Gastroesophageal sphincter (tissue), 4 donors: ENCODE results near the gene KCND3. TPM values are rescaled to one million over a fixed set of nuclear protein-coding genes. Genes with fewer than 3 reads are reported as not detected.

ENCODE experiments used
- ATAC-seq: fragments of 150-250 bp; one replicate; pipeline ENCODE4 v1.9.1; 2016; ENCODE audit warnings: mild to moderate bottlenecking, moderate library complexity
- H3K27ac ChIP-seq, 4 donors: fragments of 200-600 bp; sonication (generic) in 3 of 4; 1 replicate in 3 of 4; 2 replicates in 1 of 4; pipeline ENCODE4 v1.5.1; 2016 to 2019
- H3K27me3 ChIP-seq: fragments of 200-600 bp; sonication (generic); one replicate; pipeline ENCODE4 v1.5.1; 2019
- H3K36me3 ChIP-seq, 2 donors: fragments of 200-600 bp; sonication (generic); one replicate each; pipeline ENCODE4 v1.5.1; 2019; ENCODE audit warnings: control low read depth in 1 of 2
- H3K4me1 ChIP-seq, 3 donors: fragments of 200-600 bp; sonication (generic); 1 replicate in 2 of 3; 2 replicates in 1 of 3; pipeline ENCODE4 v1.5.1; 2016 to 2019; ENCODE audit warnings: control low read depth in 2 of 3
- H3K4me3 ChIP-seq, 2 donors: fragments of 200-600 bp; sonication (generic); one replicate each; pipeline ENCODE4 v1.5.1; 2019; ENCODE audit warnings: mild to moderate bottlenecking in 1 of 2, moderate library complexity in 1 of 2
- H3K9me3 ChIP-seq, 3 donors: fragments of 200-600 bp; sonication (generic); one replicate each; pipeline ENCODE4 v1.5.1; 2017 to 2019; ENCODE audit warnings: control low read depth in 2 of 3
- CTCF ChIP-seq, 4 experiments: fragments of 200-600 bp in 2 of 4; fragments of 450-650 bp in 2 of 4; sonication (generic) in 1 of 4; IDR thresholded peaks; one replicate each; pipeline ENCODE4 v1.5.1; 2017 to 2019; ENCODE audit warnings: antibody characterized with exemption in 4 of 4, mild to moderate bottlenecking in 2 of 4, moderate library complexity in 2 of 4
- EP300 ChIP-seq: sonication (generic); formaldehyde crosslinking; IDR thresholded peaks from one replicate; pipeline ENCODE4 v1.6.1; 2017; ENCODE audit warnings: antibody characterized with exemption, mild to moderate bottlenecking
- POLR2A ChIP-seq, 2 donors: fragments of 450-650 bp; IDR thresholded peaks; one replicate each; pipeline ENCODE4 v1.6.1; 2017; ENCODE audit warnings: antibody characterized with exemption in 2 of 2, mild to moderate bottlenecking in 2 of 2, moderate library complexity in 1 of 2
- POLR2AphosphoS5 ChIP-seq: sonication (generic); formaldehyde crosslinking; IDR thresholded peaks from one replicate; pipeline ENCODE4 v1.6.1; 2017; ENCODE audit warnings: antibody characterized with exemption
- WGBS, 2 donors: methylation state at CpG; one replicate each; pipeline ENCODE4 v1.1.5; 2018; ENCODE audit warnings: low coverage in 1 of 2; 5-methylcytosine and 5-hydroxymethylcytosine counted together
- total RNA-seq, 4 donors: library from RNA; depleted of rRNA; stranded (reverse); fragments of >200 nt; gene quantifications; one replicate each; pipeline ENCODE4 v1.1.0, GENCODE V29; 2016

The KCND3 gene
- total RNA-seq, 4 donors from 2014 or later, result 36.2 to 58.7 (median 57.4) TPM

DNA sequence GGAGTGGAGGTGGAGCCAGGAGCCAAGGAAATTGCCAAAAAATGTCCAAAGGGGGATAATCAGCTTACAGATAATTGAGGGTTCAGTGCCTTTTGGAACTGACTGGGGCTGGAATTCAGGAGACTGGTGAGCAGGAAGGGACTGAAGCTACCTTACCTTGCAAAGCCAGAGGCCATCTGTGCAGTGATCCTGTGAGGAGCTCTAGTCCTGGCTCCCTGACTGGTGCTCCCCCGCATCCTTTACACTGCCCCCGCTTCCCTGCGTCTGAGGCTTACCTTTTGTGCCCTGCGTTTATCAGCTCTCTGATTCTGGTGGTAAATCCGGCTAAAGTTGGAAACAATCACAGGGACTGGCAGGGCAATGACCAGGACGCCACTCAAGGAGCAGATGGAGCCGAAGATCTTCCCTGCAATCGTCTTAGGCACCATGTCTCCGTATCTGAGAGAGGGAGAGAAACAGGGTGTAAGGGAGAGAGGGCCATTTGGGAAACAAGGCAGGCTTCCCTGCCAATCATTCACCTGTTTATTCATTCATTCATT is 202.7 kb downstream of the KCND3 start:
- Histone ChIP-seq H3K4me1 (peaks cover 0 to 10% (median 3%) of the 10 kb centered on the region in 3 donors), H3K9me3 (no peaks in the 10 kb centered on the region), H3K36me3 (peaks cover 0 to 20% of the 10 kb centered on the region in 2 donors), H3K27ac (no peak overlapping the region), H3K27me3 (no peaks in the 10 kb centered on the region), H3K4me3 (no peak overlapping the region)
- TF ChIP-seq POLR2A (IDR thresholded peaks at IDR 0.05), result no peak
- TF ChIP-seq EP300, result no peak
- TF ChIP-seq POLR2AphosphoS5, result no peak
- TF ChIP-seq CTCF (IDR thresholded peaks at IDR 0.05), result no peak
- 83 to 94% methylated on average over 5 to 6 of the region's 9 CpGs for WGBS, 2 donors
- ATAC-seq, result no peak

GRCh38 chr1:111784273-111784901 is 205.1 kb downstream of the KCND3 start:
- whole genome bisulfite sequencing, 2 donors, result 76 to 77% methylated on average over 4 of the region's 4 CpGs

DNA sequence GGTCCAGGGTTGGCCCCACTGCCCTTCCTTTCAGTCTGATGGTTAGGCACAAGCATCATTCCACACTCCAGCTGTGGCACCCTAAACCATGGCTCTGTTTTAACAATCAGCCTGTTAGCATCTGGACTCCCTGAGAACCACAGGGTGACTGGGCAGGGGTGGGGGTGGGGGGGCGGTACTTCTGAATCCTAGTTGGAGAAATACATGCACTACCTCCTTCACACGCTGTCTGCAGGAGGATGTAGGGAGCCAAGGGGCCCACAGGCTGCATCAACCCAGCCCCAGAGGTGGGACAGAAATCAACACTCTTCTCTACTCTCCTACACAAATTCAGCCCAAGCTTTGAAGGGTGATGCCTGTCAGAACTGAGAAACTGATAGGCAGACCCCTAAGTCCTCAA is 209.9 kb downstream of the KCND3 start:
- Histone ChIP-seq H3K4me3 (no peak overlapping the region), H3K4me1 (no peaks in the 10 kb centered on the region), H3K27ac (no peak overlapping the region), H3K36me3 (peaks cover 0 to 48% of the 10 kb centered on the region in 2 donors), H3K9me3 (no peaks in the 10 kb centered on the region), H3K27me3 (no peaks in the 10 kb centered on the region)
- WGBS, 2 donors, result no CpG with 5 or more reads among the region's 2 CpGs
- ATAC-seq, result no peak
- TF ChIP-seq POLR2AphosphoS5, result no peak
- TF ChIP-seq CTCF (IDR thresholded peaks at IDR 0.05), result no peak
- no peak for TF ChIP-seq POLR2A (IDR thresholded peaks at IDR 0.05)
- no peak for TF ChIP-seq EP300

More at GRCh38 chr1:111784273-111784901, 205.1 kb downstream of the KCND3 start:
- H3K27ac ChIP-seq, result no peak overlapping the region
- TF ChIP-seq POLR2AphosphoS5 (no peak), EP300 (no peak)
- peaks cover 0 to 36% of the 10 kb centered on the region in 2 donors for H3K36me3 ChIP-seq
- no peaks in the 10 kb centered on the region for H3K27me3 ChIP-seq
- H3K9me3 ChIP-seq, result no peaks in the 10 kb centered on the region
- no peak overlapping the region for H3K4me3 ChIP-seq
- H3K4me1 ChIP-seq, result peaks cover 0 to 7% (median 3%) of the 10 kb centered on the region in 3 donors
- ATAC-seq, result no peak

- H3K27ac ChIP-seq, result no peak overlapping the region
- no peaks in the 10 kb centered on the region for H3K9me3 ChIP-seq
- H3K36me3 ChIP-seq, result peaks cover 0 to 48% of the 10 kb centered on the region in 2 donors
- no peak overlapping the region for H3K4me3 ChIP-seq
- TF ChIP-seq EP300 (no peak), POLR2A (IDR thresholded peaks at IDR 0.05) (no peak), CTCF (IDR thresholded peaks at IDR 0.05) (no peak), POLR2AphosphoS5 (no peak)
- no peak for ATAC-seq
- no peaks in the 10 kb centered on the region for H3K27me3 ChIP-seq
- no peaks in the 10 kb centered on the region for H3K4me1 ChIP-seq
- WGBS, 2 donors, result 38 to 78% methylated on average over 2 of the region's 2 CpGs
Measured at GRCh38 chr1:111778541-111779051, 210.9 kb downstream of the KCND3 start.

DNA sequence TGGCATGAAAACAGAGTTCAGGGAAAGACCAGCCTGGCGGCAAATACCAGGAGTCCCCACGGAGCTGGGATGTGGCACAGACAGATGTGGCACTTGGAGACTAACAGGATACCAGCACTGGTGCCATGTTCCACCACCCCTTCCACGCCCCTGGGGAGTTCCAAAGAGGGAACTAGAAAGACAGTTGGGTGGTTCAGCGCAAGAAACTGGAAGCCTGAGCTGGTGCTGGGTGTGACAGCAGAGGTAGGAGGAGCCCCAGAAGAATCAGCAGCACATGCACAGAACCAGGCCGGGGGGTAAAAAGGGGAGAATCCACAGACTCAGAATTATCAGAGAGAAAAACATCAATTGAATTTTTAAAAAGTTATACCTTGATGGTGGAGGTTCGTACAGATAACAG is 211.4 kb downstream of the KCND3 start:
- 89 to 100% methylated on average over 2 to 5 of the region's 6 CpGs for WGBS, 2 donors
- TF ChIP-seq POLR2AphosphoS5 (no peak), EP300 (no peak), CTCF (IDR thresholded peaks at IDR 0.05) (no peak), POLR2A (IDR thresholded peaks at IDR 0.05) (no peak)
- no peaks in the 10 kb centered on the region for H3K4me1 ChIP-seq
- H3K27me3 ChIP-seq, result no peaks in the 10 kb centered on the region
- H3K4me3 ChIP-seq, result no peak overlapping the region
- no peaks in the 10 kb centered on the region for H3K9me3 ChIP-seq
- H3K27ac ChIP-seq, result no peak overlapping the region
- no peak for ATAC-seq
- peaks cover 0 to 48% of the 10 kb centered on the region in 2 donors for H3K36me3 ChIP-seq
